Lung (tissue), 12 donors: Measurements from ENCODE around the gene MERTK. TPM values are rescaled to one million over a fixed set of nuclear protein-coding genes. Genes with fewer than 3 reads are reported as not detected.

ENCODE experiments used
- ATAC-seq: fragments of 200-7000 bp; cut with Tn5 transposase; one replicate; pipeline ENCODE4 v1.9.1; 2020; ENCODE audit warnings: moderate number of reproducible peaks; ENCODE audit not compliant: insufficient read depth, low FRiP score
- DNase-seq, 3 donors: peaks; one replicate each; pipeline ENCODE4 v3.0.0-alpha.2; 2013 to 2017
- H3K27ac ChIP-seq, 2 donors: one replicate each; pipeline ENCODE4 v1.5.1; 2013; ENCODE audit warnings: mild to moderate bottlenecking in 2 of 2, moderate library complexity in 2 of 2, control low read depth in 1 of 2, inconsistent platforms in 1 of 2, low read depth in 1 of 2, low read length in 1 of 2
- H3K27me3 ChIP-seq, 3 donors: one replicate each; pipeline ENCODE4 v1.5.1; 2013; ENCODE audit warnings: low read length in 2 of 3; ENCODE audit not compliant: control insufficient read depth in 3 of 3, insufficient read depth in 3 of 3
- H3K36me3 ChIP-seq, 4 donors: one replicate each; pipeline ENCODE4 v1.5.1; 2013; ENCODE audit warnings: low read length in 4 of 4, mild to moderate bottlenecking in 1 of 4, moderate library complexity in 1 of 4; ENCODE audit not compliant: control insufficient read depth in 4 of 4, insufficient read depth in 4 of 4
- H3K4me1 ChIP-seq, 5 donors: one replicate each; pipeline ENCODE4 v1.5.1; 2013; ENCODE audit warnings: low read length in 5 of 5, mild to moderate bottlenecking in 2 of 5, moderate library complexity in 1 of 5; ENCODE audit not compliant: control insufficient read depth in 5 of 5, insufficient read depth in 5 of 5
- H3K4me3 ChIP-seq: one replicate; pipeline ENCODE4 v1.5.1; 2013; ENCODE audit warnings: mild to moderate bottlenecking, control low read depth, moderate library complexity
- H3K9ac ChIP-seq, 2 donors: one replicate each; pipeline ENCODE4 v1.5.1; 2013; ENCODE audit warnings: low read length in 2 of 2, control low read depth in 1 of 2; ENCODE audit not compliant: insufficient read depth in 1 of 2
- H3K9me3 ChIP-seq, 4 donors: one replicate each; pipeline ENCODE4 v1.5.1; 2013; ENCODE audit warnings: low read length in 3 of 4, mild to moderate bottlenecking in 1 of 4, moderate library complexity in 1 of 4; ENCODE audit not compliant: control insufficient read depth in 4 of 4, insufficient read depth in 3 of 4
- WGBS, 2 donors: extraction: QIAGEN DNeasy Blood & Tissue Kit; methylation state at CpG; one replicate each; pipeline ENCODE4 v1.1.7; 2013; 5-methylcytosine and 5-hydroxymethylcytosine counted together
- polyA plus RNA-seq, 2 donors: library from polyadenylated mRNA; stranded (reverse); fragments of 200-250 nt; gene quantifications; one replicate each; pipeline ENCODE4 v1.2.1, GENCODE V29; 2013
- total RNA-seq, 2 donors: library from RNA; depleted of rRNA in 1 of 2; stranded (reverse); fragments of >200 nt in 1 of 2; gene quantifications; one replicate each; pipeline ENCODE4 v1.2.1, GENCODE V29; 2014 to 2021
- TF ChIP-seq, protein P1 (sequence below): IDR thresholded peaks from 2 replicates; pipeline ENCODE4 v1.5.1; 2012; ENCODE audit warnings: mild to moderate bottlenecking; ENCODE audit errors: control extremely low read depth, extremely low read depth
- donor health status: control.
- donor health status: control.
- donor health status: Bipolar disorder and iron deficiency.
- donor health status: healthy.
- donor health status: DM: yes; HTN: yes; CAD: no.

Gene MERTK
- total and polyA plus RNA-seq, 4 donors = 5.5 to 33.1 (median 22.4) TPM

DNA sequence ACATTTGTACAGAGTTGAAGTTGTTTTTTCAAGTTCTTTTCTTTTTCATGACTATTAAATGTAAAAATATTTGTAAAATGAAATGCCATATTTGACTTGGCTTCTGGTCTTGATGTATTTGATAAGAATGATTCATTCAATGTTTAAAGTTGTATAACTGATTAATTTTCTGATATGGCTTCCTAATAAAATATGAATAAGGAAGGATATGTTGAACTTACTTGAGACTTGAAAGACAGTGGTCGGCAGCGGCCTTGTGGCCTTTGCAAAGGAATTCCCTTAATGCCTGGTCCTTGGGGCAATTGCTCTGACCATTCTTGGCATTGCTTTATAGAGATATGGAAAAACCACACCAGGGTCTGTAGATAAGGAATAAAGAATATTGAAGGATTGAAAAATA is 130.8 kb downstream of the MERTK start:
- DNase-seq = no peak
- WGBS, 2 donors = 60 to 91% methylated on average over 2 of the region's 2 CpGs
- ATAC-seq = no peak
- H3K9me3 ChIP-seq = no peaks in the 10 kb centered on the region
- no peak overlapping the region for H3K27ac ChIP-seq
- no peak overlapping the region for H3K9ac ChIP-seq
- no peaks in the 10 kb centered on the region for H3K36me3 ChIP-seq
- H3K27me3 ChIP-seq = no peaks in the 10 kb centered on the region
- peaks cover 0 to 17% (median 4%) of the 10 kb centered on the region in 5 donors for H3K4me1 ChIP-seq
- H3K4me3 ChIP-seq = no peak overlapping the region
- TF ChIP-seq, protein P1, sequence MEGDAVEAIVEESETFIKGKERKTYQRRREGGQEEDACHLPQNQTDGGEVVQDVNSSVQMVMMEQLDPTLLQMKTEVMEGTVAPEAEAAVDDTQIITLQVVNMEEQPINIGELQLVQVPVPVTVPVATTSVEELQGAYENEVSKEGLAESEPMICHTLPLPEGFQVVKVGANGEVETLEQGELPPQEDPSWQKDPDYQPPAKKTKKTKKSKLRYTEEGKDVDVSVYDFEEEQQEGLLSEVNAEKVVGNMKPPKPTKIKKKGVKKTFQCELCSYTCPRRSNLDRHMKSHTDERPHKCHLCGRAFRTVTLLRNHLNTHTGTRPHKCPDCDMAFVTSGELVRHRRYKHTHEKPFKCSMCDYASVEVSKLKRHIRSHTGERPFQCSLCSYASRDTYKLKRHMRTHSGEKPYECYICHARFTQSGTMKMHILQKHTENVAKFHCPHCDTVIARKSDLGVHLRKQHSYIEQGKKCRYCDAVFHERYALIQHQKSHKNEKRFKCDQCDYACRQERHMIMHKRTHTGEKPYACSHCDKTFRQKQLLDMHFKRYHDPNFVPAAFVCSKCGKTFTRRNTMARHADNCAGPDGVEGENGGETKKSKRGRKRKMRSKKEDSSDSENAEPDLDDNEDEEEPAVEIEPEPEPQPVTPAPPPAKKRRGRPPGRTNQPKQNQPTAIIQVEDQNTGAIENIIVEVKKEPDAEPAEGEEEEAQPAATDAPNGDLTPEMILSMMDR = no peak

DNA sequence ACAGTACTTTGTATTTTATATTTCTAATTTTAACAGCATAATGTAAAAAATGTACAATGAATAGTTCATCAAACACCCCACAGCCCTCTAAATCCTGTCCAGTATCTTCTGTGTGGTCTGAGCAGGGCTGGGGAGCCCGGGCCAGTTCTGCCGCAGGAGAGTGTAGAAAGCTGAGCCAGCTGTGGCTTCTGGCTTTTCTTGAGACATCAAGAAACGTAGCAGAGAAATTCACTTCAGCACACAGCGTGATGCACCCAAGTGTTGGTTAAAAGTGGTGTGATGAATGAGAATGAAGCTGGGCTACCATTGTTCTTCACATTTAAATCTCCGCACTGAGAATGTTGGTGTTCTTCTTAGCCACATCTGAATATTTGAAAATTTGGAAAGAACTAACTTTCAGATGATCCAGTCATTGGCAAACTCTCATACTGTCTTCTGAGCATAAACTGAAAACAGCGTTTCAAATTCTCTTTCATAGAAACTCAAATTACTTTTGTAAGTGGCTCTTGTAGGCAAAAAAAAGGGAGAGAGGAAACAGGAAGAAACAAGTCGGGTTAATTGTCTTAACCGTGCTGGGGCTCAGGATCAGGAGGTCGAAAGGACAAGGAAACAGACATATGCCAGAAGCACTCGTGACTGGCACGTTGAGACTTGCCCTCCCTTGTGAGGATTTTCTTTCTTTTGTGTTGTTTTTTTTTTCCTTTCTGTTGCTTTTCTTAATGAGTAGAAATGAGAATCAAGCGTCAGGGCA is 133.2 kb downstream of the MERTK start:
- H3K4me1 ChIP-seq = peaks cover 0 to 17% (median 4%) of the 10 kb centered on the region in 5 donors
- H3K4me3 ChIP-seq = no peak overlapping the region
- H3K9me3 ChIP-seq = no peaks in the 10 kb centered on the region
- H3K36me3 ChIP-seq = no peaks in the 10 kb centered on the region
- ATAC-seq (peak; percentile 38), DNase-seq (peak; percentile 46 to 81 (median 65))
- peak overlapping the region in 1 of 2 donors; percentile 48 for H3K27ac ChIP-seq
- TF ChIP-seq, protein P1 = no peak
- no peak overlapping the region for H3K9ac ChIP-seq
- 10 to 11% methylated on average over 12 of the region's 12 CpGs for WGBS, 2 donors
- no peaks in the 10 kb centered on the region for H3K27me3 ChIP-seq

DNA sequence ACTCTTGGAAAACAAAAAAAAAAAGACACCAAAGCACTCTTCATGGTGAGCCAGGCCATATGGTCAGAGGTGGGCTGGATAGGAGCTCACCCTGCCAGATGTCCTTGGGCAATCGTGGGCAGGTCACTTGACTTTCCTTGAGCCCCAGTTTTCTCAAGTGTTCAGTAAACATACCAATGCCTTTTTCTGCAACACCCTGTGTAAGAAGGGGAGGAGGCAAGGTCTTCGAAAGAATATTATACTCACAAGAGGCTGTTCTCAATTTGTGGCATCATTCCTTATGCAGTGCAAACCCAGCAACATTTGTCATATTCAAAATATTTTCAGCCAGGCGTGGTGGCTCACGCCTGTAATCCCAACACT is 133.8 kb downstream of the MERTK start:
- TF ChIP-seq, protein P1 = no peak
- WGBS, 2 donors = 54 to 68% methylated on average over 4 of the region's 4 CpGs
- DNase-seq (peak in 2 of 3 donors; percentile 51 to 58), ATAC-seq (peak; percentile 64)
- Histone ChIP-seq H3K9ac (no peak overlapping the region), H3K36me3 (no peaks in the 10 kb centered on the region), H3K9me3 (no peaks in the 10 kb centered on the region), H3K4me1 (peaks cover 0 to 17% (median 4%) of the 10 kb centered on the region in 5 donors), H3K4me3 (no peak overlapping the region), H3K27me3 (no peaks in the 10 kb centered on the region), H3K27ac (peak overlapping the region in 1 of 2 donors; percentile 89)
